Measurements from ENCODE around the gene COX17.

- TF ChIP-seq POLR2A (IDR thresholded peaks at IDR 0.05; ENCODE audit: borderline replicate concordance, extremely low read depth, insufficient read depth, insufficient read length) (no peak), POLR2AphosphoS5 (IDR thresholded peaks at IDR 0.05; ENCODE audit: low read depth, low read length) (no peak), CTCF (IDR thresholded peaks at IDR 0.05 in 2 of 3, conservative IDR thresholded peaks at IDR 0.05 in 1 of 3; ENCODE audit: borderline replicate concordance in 1 of 3, insufficient read depth in 1 of 3, low read depth in 2 of 3, low read length in 2 of 3) (no peak), YY1 (IDR thresholded peaks at IDR 0.05; ENCODE audit: extremely low read depth, insufficient replicate concordance, low read depth, low read length) (no peak), SRF (IDR thresholded peaks at IDR 0.05; ENCODE audit: low read depth) (no peak)
These were observed 49.7 kb downstream of the COX17 start for GRCh38 chr3:119627461-119627860.
